Body of pancreas (tissue), 4 donors: ENCODE measurements around the gene DNAJC13.

Experiments used
- POLR2A ChIP-seq, 3 donors: fragments of 450-650 bp; IDR thresholded peaks; one replicate each; pipeline ENCODE4 v1.6.1; 2016; ENCODE audit warnings: antibody characterized with exemption in 3 of 3, mild to moderate bottlenecking in 2 of 3
- TF ChIP-seq, protein P1 (sequence below), 7 experiments: fragments of 450-650 bp in 4 of 7; fragments of 200-600 bp in 3 of 7; sonication (generic) in 3 of 7; IDR thresholded peaks; one replicate each; pipeline ENCODE4 v1.5.1; 2016 to 2019; ENCODE audit warnings: antibody characterized with exemption in 7 of 7

DNA sequence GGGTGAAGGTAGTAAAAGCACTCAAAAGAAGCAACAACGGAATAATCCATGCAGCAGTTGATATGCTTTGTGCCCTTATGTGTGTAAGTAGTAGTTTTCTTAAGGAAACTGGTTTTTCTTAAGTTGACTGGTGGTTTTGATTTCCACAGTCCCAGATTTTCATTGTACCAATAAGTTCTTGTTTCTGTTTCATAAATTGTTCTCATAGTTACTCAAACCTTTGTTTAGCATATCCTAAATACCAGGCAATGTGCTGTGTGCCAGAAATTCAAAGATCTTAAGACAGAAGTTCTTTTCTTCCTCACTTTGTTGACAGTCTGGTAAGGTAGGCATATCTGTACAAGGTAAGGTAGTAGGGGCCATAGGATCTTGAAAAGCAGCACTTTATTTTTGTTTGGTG, 40.0 kb downstream of the DNAJC13 start:
- TF ChIP-seq, protein P1, sequence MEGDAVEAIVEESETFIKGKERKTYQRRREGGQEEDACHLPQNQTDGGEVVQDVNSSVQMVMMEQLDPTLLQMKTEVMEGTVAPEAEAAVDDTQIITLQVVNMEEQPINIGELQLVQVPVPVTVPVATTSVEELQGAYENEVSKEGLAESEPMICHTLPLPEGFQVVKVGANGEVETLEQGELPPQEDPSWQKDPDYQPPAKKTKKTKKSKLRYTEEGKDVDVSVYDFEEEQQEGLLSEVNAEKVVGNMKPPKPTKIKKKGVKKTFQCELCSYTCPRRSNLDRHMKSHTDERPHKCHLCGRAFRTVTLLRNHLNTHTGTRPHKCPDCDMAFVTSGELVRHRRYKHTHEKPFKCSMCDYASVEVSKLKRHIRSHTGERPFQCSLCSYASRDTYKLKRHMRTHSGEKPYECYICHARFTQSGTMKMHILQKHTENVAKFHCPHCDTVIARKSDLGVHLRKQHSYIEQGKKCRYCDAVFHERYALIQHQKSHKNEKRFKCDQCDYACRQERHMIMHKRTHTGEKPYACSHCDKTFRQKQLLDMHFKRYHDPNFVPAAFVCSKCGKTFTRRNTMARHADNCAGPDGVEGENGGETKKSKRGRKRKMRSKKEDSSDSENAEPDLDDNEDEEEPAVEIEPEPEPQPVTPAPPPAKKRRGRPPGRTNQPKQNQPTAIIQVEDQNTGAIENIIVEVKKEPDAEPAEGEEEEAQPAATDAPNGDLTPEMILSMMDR (IDR thresholded peaks at IDR 0.05): no peak
- no peak for TF ChIP-seq POLR2A (IDR thresholded peaks at IDR 0.05)
